ENCODE results near the gene HIRA.

Gene HIRA

GRCh38 chr22:19358703-19359553, 72.6 kb downstream of the HIRA start:
- Histone ChIP-seq H3K36me3 (ENCODE audit: insufficient read depth, low read length) (peaks cover 95% of the 10 kb centered on the region), H3K79me2 (ENCODE audit: insufficient read depth, low read length) (no peaks in the 10 kb centered on the region), H3K27ac (ENCODE audit: low read length) (no peak overlapping the region), H2AFZ (ENCODE audit: low read depth, low read length) (no peak overlapping the region), H3K4me3 (ENCODE audit: low read depth in 1 of 2, low read length in 2 of 2) (no peak overlapping the region), H3K27me3 (ENCODE audit: insufficient read depth, low read length, poor library complexity) (no peaks in the 10 kb centered on the region), H3K4me2 (ENCODE audit: insufficient read depth, low read length) (no peak overlapping the region), H3K9ac (ENCODE audit: low read depth, low read length) (no peak overlapping the region), H3K4me1 (ENCODE audit: insufficient read depth, low read length) (no peaks in the 10 kb centered on the region), H4K20me1 (ENCODE audit: insufficient read depth, low read length) (peaks cover 11% of the 10 kb centered on the region), H3K9me3 (ENCODE audit: insufficient read depth, low read length, severe bottlenecking) (no peaks in the 10 kb centered on the region)
- ATAC-seq (ENCODE audit: insufficient read depth, low read depth) (no peak), DNase-seq (no peak)
- TF ChIP-seq EZH2 (IDR thresholded peaks at IDR 0.05; ENCODE audit: borderline replicate concordance, low read depth, low read length, severe bottlenecking), result no peak
- TF ChIP-seq CTCF (IDR thresholded peaks at IDR 0.05; ENCODE audit: borderline replicate concordance, extremely low read depth, low read length, poor library complexity, severe bottlenecking), result no peak

- Histone ChIP-seq H3K4me1 (ENCODE audit: insufficient read depth, low read length) (no peaks in the 10 kb centered on the region), H3K4me3 (ENCODE audit: low read depth in 1 of 2, low read length in 2 of 2) (no peak overlapping the region), H3K27me3 (ENCODE audit: insufficient read depth, low read length, poor library complexity) (no peaks in the 10 kb centered on the region), H3K4me2 (ENCODE audit: insufficient read depth, low read length) (no peak overlapping the region), H3K9me3 (ENCODE audit: insufficient read depth, low read length, severe bottlenecking) (no peaks in the 10 kb centered on the region), H3K9ac (ENCODE audit: low read depth, low read length) (no peak overlapping the region), H4K20me1 (ENCODE audit: insufficient read depth, low read length) (peaks cover 11% of the 10 kb centered on the region), H3K79me2 (ENCODE audit: insufficient read depth, low read length) (no peaks in the 10 kb centered on the region), H3K27ac (ENCODE audit: low read length) (no peak overlapping the region), H2AFZ (ENCODE audit: low read depth, low read length) (no peak overlapping the region), H3K36me3 (ENCODE audit: insufficient read depth, low read length) (peaks cover 96% of the 10 kb centered on the region)
- TF ChIP-seq EZH2 (IDR thresholded peaks at IDR 0.05; ENCODE audit: borderline replicate concordance, low read depth, low read length, severe bottlenecking) (no peak), CTCF (IDR thresholded peaks at IDR 0.05; ENCODE audit: borderline replicate concordance, extremely low read depth, low read length, poor library complexity, severe bottlenecking) (no peak)
- no peak for DNase-seq
- no peak for ATAC-seq (ENCODE audit: insufficient read depth, low read depth)
These were observed 73.3 kb downstream of the HIRA start for GRCh38 chr22:19358195-19358594.

GRCh38 chr22:19357270-19358105, 74.0 kb downstream of the HIRA start:
- Histone ChIP-seq H3K4me3 (ENCODE audit: low read depth in 1 of 2, low read length in 2 of 2) (no peak overlapping the region), H3K36me3 (ENCODE audit: insufficient read depth, low read length) (peaks cover 98% of the 10 kb centered on the region), H3K4me2 (ENCODE audit: insufficient read depth, low read length) (no peak overlapping the region), H4K20me1 (ENCODE audit: insufficient read depth, low read length) (peaks cover 11% of the 10 kb centered on the region), H3K27me3 (ENCODE audit: insufficient read depth, low read length, poor library complexity) (no peaks in the 10 kb centered on the region), H2AFZ (ENCODE audit: low read depth, low read length) (no peak overlapping the region), H3K27ac (ENCODE audit: low read length) (no peak overlapping the region), H3K9ac (ENCODE audit: low read depth, low read length) (no peak overlapping the region), H3K79me2 (ENCODE audit: insufficient read depth, low read length) (no peaks in the 10 kb centered on the region), H3K9me3 (ENCODE audit: insufficient read depth, low read length, severe bottlenecking) (no peaks in the 10 kb centered on the region), H3K4me1 (ENCODE audit: insufficient read depth, low read length) (no peaks in the 10 kb centered on the region)
- ATAC-seq (ENCODE audit: insufficient read depth, low read depth) (no peak), DNase-seq (no peak)
- TF ChIP-seq CTCF (IDR thresholded peaks at IDR 0.05; ENCODE audit: borderline replicate concordance, extremely low read depth, low read length, poor library complexity, severe bottlenecking) (no peak), EZH2 (IDR thresholded peaks at IDR 0.05; ENCODE audit: borderline replicate concordance, low read depth, low read length, severe bottlenecking) (no peak)

All from DND-41 (cell line).